Measurements from ENCODE around the gene NOP14.

- no peak for TF ChIP-seq CTCF (IDR thresholded peaks at IDR 0.05)
- TF ChIP-seq POLR2A (IDR thresholded peaks at IDR 0.05) = no peak
These were observed 33.0 kb downstream of the NOP14 start for GRCh38 chr4:2930135-2930757.

All from testis (tissue), 2 donors.